Trophoblast cell (in vitro differentiated cells and primary cell): Measurements from ENCODE around the gene NR5A1.

ENCODE experiments used
- DNase-seq, 2 donors: peaks; one replicate each; pipeline ENCODE4 v3.0.0-alpha.2; 2016
- H2AFZ ChIP-seq: 2 replicates; pipeline ENCODE4 v1.6.1; 2013; ENCODE audit warnings: low read length, moderate library complexity, mild to moderate bottlenecking; ENCODE audit not compliant: insufficient read depth, poor library complexity
- H2AK5ac ChIP-seq: 2 replicates; pipeline ENCODE4 v1.6.1; 2013; ENCODE audit warnings: mild to moderate bottlenecking, low read length
- H2BK120ac ChIP-seq: 2 replicates; pipeline ENCODE4 v1.6.1; 2013; ENCODE audit warnings: low read length, mild to moderate bottlenecking, moderate library complexity; ENCODE audit not compliant: insufficient read depth, poor library complexity
- H2BK12ac ChIP-seq: 2 replicates; pipeline ENCODE4 v1.6.1; 2013; ENCODE audit warnings: mild to moderate bottlenecking, low read length, moderate library complexity
- H2BK5ac ChIP-seq: 2 replicates; pipeline ENCODE4 v1.6.1; 2013; ENCODE audit warnings: low read length, low read depth, moderate library complexity, mild to moderate bottlenecking; ENCODE audit not compliant: poor library complexity
- H3K14ac ChIP-seq: 2 replicates; pipeline ENCODE4 v1.6.1; 2013; ENCODE audit warnings: mild to moderate bottlenecking, low read length
- H3K18ac ChIP-seq: 2 replicates; pipeline ENCODE4 v1.6.1; 2013; ENCODE audit warnings: mild to moderate bottlenecking, low read length
- H3K23ac ChIP-seq: 2 replicates; pipeline ENCODE4 v1.6.1; 2013; ENCODE audit warnings: low read length
- H3K27ac ChIP-seq: 2 replicates; pipeline ENCODE4 v1.5.1; 2013; ENCODE audit warnings: low read depth, mild to moderate bottlenecking, inconsistent platforms, low read length, moderate library complexity
- H3K27me3 ChIP-seq: 2 replicates; pipeline ENCODE4 v1.6.1; 2013; ENCODE audit warnings: inconsistent platforms, mild to moderate bottlenecking, low read length, moderate library complexity; ENCODE audit not compliant: insufficient read depth
- H3K36me3 ChIP-seq, 2 experiments: 1 replicate in 1 of 2; 2 replicates in 1 of 2; pipeline ENCODE4 v1.6.1; 2013; ENCODE audit warnings: low read length in 2 of 2, mild to moderate bottlenecking in 2 of 2, moderate library complexity in 1 of 2; ENCODE audit not compliant: insufficient read depth in 2 of 2, control insufficient read depth in 1 of 2
- H3K4ac ChIP-seq: 2 replicates; pipeline ENCODE4 v1.6.1; 2013; ENCODE audit warnings: low read depth, mild to moderate bottlenecking, low read length, moderate library complexity
- H3K4me1 ChIP-seq, 2 experiments: 1 replicate in 1 of 2; 2 replicates in 1 of 2; pipeline ENCODE4 v1.6.1; 2013; ENCODE audit warnings: low read length in 2 of 2, mild to moderate bottlenecking in 2 of 2, moderate library complexity in 1 of 2; ENCODE audit not compliant: insufficient read depth in 2 of 2, control insufficient read depth in 1 of 2
- H3K4me2 ChIP-seq: 2 replicates; pipeline ENCODE4 v1.6.1; 2013; ENCODE audit warnings: inconsistent platforms, mild to moderate bottlenecking, low read length, moderate library complexity
- H3K4me3 ChIP-seq: 2 replicates; pipeline ENCODE4 v1.5.1; 2013; ENCODE audit warnings: mild to moderate bottlenecking, low read depth, low read length, inconsistent platforms
- H3K79me1 ChIP-seq: one replicate; pipeline ENCODE4 v1.6.1; 2013; ENCODE audit warnings: low read length
- H3K79me2 ChIP-seq: 2 replicates; pipeline ENCODE4 v1.6.1; 2013; ENCODE audit warnings: low read length, mild to moderate bottlenecking; ENCODE audit not compliant: control insufficient read depth, insufficient read depth, poor library complexity
- H3K9ac ChIP-seq: 2 replicates; pipeline ENCODE4 v1.6.1; 2013; ENCODE audit warnings: mild to moderate bottlenecking, low read length
- H3K9me3 ChIP-seq: 2 replicates; pipeline ENCODE4 v1.6.1; 2013; ENCODE audit warnings: low read depth, mild to moderate bottlenecking, control low read depth, inconsistent platforms, low read length; ENCODE audit not compliant: insufficient read depth
- H4K12ac ChIP-seq: 2 replicates; pipeline ENCODE4 v1.6.1; 2013; ENCODE audit warnings: low read depth, mild to moderate bottlenecking, low read length, moderate library complexity
- H4K8ac ChIP-seq: 2 replicates; pipeline ENCODE4 v1.6.1; 2013; ENCODE audit warnings: low read depth, mild to moderate bottlenecking, low read length, moderate library complexity
- H4K91ac ChIP-seq: one replicate; pipeline ENCODE4 v1.6.1; 2013; ENCODE audit warnings: low read depth, mild to moderate bottlenecking, low read length, moderate library complexity
- WGBS: extraction: QIAGEN DNeasy Blood & Tissue Kit; methylation state at CpG from one replicate; pipeline ENCODE4 v1.1.7; 2013; ENCODE audit warnings: missing lambda C conversion rate; ENCODE audit not compliant: insufficient read length, insufficient coverage; ENCODE audit errors: extremely low coverage; 5-methylcytosine and 5-hydroxymethylcytosine counted together

NR5A1 gene

GRCh38 chr9:124457079-124457886 is 49.9 kb downstream of the NR5A1 start:
- Histone ChIP-seq H2AFZ (no peak overlapping the region), H3K9me3 (peaks cover 5% of the 10 kb centered on the region), H3K18ac (no peak overlapping the region), H2AK5ac (no peak overlapping the region), H2BK12ac (no peak overlapping the region), H4K12ac (no peak overlapping the region), H3K14ac (no peak overlapping the region), H2BK120ac (no peak overlapping the region), H3K4me2 (no peak overlapping the region), H4K8ac (no peak overlapping the region), H3K79me1 (no peaks in the 10 kb centered on the region), H3K4ac (no peak overlapping the region), H3K23ac (no peak overlapping the region), H3K27ac (no peak overlapping the region), H3K36me3 (no peaks in the 10 kb centered on the region), H3K9ac (no peak overlapping the region), H4K91ac (no peak overlapping the region), H3K79me2 (no peaks in the 10 kb centered on the region), H3K4me3 (no peak overlapping the region), H3K27me3 (peaks cover 7% of the 10 kb centered on the region), H2BK5ac (no peak overlapping the region), H3K4me1 (peaks cover 0 to 2% of the 10 kb centered on the region in 2 experiments)
- no CpG with 5 or more reads among the region's 18 CpGs for WGBS
- DNase-seq: no peak

DNA sequence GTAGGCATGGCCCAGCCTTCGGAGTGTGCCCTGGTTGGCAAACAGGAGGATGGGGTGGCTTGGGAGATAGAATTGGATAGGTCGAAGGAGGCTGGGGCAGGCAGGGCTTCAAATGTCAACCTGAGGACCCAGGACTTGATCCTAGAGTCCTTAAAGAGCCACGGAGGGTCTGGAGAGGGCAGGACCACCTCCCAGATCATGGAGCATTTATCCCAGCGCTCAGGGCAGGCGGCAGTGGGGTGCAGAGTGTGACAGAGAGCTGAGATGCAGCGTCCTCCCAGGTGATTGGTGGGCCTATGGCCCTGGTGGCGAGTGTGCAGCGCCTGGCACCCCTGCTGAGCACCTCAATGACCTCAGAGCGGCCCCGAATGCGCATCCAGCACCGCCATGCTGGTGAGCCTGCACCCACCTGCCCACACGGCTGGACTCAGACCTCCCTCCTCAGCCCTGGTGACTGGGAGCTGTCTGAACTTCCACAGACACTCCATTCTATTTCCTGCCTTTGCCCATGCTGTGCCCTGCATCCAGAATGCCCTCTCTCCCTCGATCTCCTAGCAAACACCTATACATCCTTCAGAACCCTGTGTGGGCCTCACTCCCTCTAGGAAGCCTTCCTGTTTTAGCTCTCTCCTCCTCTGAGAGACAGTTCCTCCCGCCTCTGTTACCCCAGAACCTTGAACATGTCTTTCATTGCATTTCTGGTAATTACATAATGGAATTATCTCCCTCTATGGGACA is 50.7 kb downstream of the NR5A1 start:
- H3K79me1 ChIP-seq: no peaks in the 10 kb centered on the region
- no peak overlapping the region for H3K4me2 ChIP-seq
- H2BK5ac ChIP-seq: no peak overlapping the region
- H3K4ac ChIP-seq: no peak overlapping the region
- no peaks in the 10 kb centered on the region for H3K36me3 ChIP-seq
- no peak overlapping the region for H4K91ac ChIP-seq
- no peak overlapping the region for H3K4me3 ChIP-seq
- H3K23ac ChIP-seq: no peak overlapping the region
- H2BK120ac ChIP-seq: no peak overlapping the region
- peaks cover 7% of the 10 kb centered on the region for H3K27me3 ChIP-seq
- H2AFZ ChIP-seq: no peak overlapping the region
- peaks cover 6% of the 10 kb centered on the region for H3K9me3 ChIP-seq
- H4K8ac ChIP-seq: no peak overlapping the region
- H3K14ac ChIP-seq: no peak overlapping the region
- no CpG with 5 or more reads among the region's 15 CpGs for WGBS
- H3K18ac ChIP-seq: no peak overlapping the region
- H3K4me1 ChIP-seq: peaks cover 0 to 2% of the 10 kb centered on the region in 2 experiments
- H3K9ac ChIP-seq: no peak overlapping the region
- no peaks in the 10 kb centered on the region for H3K79me2 ChIP-seq
- no peak overlapping the region for H2AK5ac ChIP-seq
- no peak for DNase-seq
- no peak overlapping the region for H2BK12ac ChIP-seq
- H4K12ac ChIP-seq: no peak overlapping the region
- no peak overlapping the region for H3K27ac ChIP-seq

DNA sequence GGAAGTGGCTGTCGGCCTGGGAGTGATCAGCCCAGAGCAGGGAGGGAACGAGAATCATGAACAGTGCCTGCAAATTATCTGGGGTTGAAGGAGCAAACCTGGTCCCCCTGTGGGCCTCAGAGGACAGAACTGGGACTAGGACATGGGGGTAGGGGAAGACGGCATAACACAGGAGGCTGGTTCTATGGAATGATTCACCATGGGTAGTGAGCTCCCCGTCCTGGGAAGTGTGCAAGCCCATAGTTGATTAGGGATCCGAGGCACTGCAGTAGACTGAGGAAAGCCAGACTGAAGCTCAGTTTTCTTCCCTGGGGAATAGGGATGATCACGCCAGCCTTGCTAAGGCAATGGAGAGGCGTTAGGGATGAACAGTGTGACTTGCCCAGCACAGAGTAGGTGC is 51.4 kb downstream of the NR5A1 start:
- Histone ChIP-seq H3K79me1 (no peaks in the 10 kb centered on the region), H4K91ac (no peak overlapping the region), H3K27me3 (peaks cover 12% of the 10 kb centered on the region), H4K12ac (no peak overlapping the region), H3K4me2 (no peak overlapping the region), H3K4me1 (peaks cover 0 to 2% of the 10 kb centered on the region in 2 experiments), H2BK120ac (no peak overlapping the region), H3K4me3 (no peak overlapping the region), H3K9me3 (peaks cover 7% of the 10 kb centered on the region), H2BK12ac (no peak overlapping the region), H3K14ac (no peak overlapping the region), H3K36me3 (no peaks in the 10 kb centered on the region), H3K4ac (no peak overlapping the region), H4K8ac (no peak overlapping the region), H2AFZ (no peak overlapping the region), H3K79me2 (no peaks in the 10 kb centered on the region), H3K9ac (no peak overlapping the region), H3K18ac (no peak overlapping the region), H2BK5ac (no peak overlapping the region), H2AK5ac (no peak overlapping the region), H3K27ac (no peak overlapping the region), H3K23ac (no peak overlapping the region)
- no CpG with 5 or more reads among the region's 7 CpGs for WGBS
- no peak for DNase-seq

DNA sequence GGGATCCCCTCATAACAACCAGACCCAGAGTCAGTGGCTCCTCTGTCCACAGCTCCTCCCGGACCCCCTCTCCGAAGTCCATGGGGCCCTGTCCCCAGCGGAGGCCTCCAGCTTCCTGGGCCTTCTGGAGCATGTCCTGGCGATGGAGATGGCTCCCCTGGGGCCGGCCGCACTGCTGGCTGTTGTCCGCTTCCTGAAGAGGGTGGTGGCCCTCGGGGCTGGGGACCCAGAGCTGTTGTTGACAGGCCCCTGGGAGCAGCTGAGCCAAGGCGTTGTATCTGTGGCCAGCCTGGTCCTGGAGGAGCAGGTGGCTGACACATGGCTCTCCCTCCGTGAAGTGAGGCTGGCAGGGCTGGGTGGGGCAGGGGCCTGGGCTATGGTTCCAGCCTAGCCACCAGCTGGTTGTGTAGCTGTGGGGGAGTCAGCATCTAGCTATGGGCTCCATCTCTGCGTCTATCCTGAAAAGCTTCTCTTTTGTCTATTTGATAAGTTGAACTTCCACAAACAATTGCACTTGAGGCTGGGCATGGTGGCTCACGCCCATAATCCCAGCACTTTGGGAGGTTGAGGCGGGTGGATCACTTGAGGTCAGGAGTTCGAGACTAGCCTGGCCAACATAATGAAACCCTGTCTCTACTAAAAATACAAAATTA is 52.3 kb downstream of the NR5A1 start:
- no peak overlapping the region for H3K4me3 ChIP-seq
- H2BK5ac ChIP-seq: no peak overlapping the region
- no peak overlapping the region for H3K9ac ChIP-seq
- no peaks in the 10 kb centered on the region for H3K79me1 ChIP-seq
- peaks cover 7% of the 10 kb centered on the region for H3K9me3 ChIP-seq
- no peaks in the 10 kb centered on the region for H3K79me2 ChIP-seq
- no peak overlapping the region for H3K14ac ChIP-seq
- no peak overlapping the region for H2AFZ ChIP-seq
- DNase-seq: no peak
- WGBS: no CpG with 5 or more reads among the region's 14 CpGs
- H4K12ac ChIP-seq: no peak overlapping the region
- H3K4ac ChIP-seq: no peak overlapping the region
- H3K27ac ChIP-seq: no peak overlapping the region
- no peak overlapping the region for H4K8ac ChIP-seq
- no peak overlapping the region for H2BK12ac ChIP-seq
- H2BK120ac ChIP-seq: no peak overlapping the region
- H3K18ac ChIP-seq: no peak overlapping the region
- H3K4me2 ChIP-seq: no peak overlapping the region
- H3K23ac ChIP-seq: no peak overlapping the region
- H3K27me3 ChIP-seq: peaks cover 16% of the 10 kb centered on the region
- no peak overlapping the region for H4K91ac ChIP-seq
- H3K4me1 ChIP-seq: peaks cover 0 to 4% of the 10 kb centered on the region in 2 experiments
- H3K36me3 ChIP-seq: no peaks in the 10 kb centered on the region
- no peak overlapping the region for H2AK5ac ChIP-seq
